Activated CD4-positive, alpha-beta T cell treated with anti-CD3 and anti-CD28 coated beads, Interleukin-2, amount 10 ng/mL, durations not matched to agents 24 days and 14 days (primary cell): ENCODE results near the gene PDXDC1. TPM values are rescaled to one million over a fixed set of nuclear protein-coding genes. Genes with fewer than 3 reads are reported as not detected.
"Not testable (repeated sequence)": the region's sequence is repeated elsewhere in the genome, so short reads cannot be mapped to it uniquely, and the experiment has no call there.

ENCODE experiments used
- DNase-seq: peaks from one replicate; pipeline ENCODE4 v3.0.0; 2022
- H3K27ac Mint-ChIP-seq: one replicate; pipeline ENCODE4 v1.8.0; 2022; ENCODE audit warnings: mild to moderate bottlenecking, mixed read lengths
- H3K27me3 Mint-ChIP-seq: one replicate; pipeline ENCODE4 v1.8.0; 2022; ENCODE audit warnings: mixed read lengths
- H3K36me3 Mint-ChIP-seq: one replicate; pipeline ENCODE4 v1.8.0; 2022; ENCODE audit warnings: low read depth, mild to moderate bottlenecking, mixed read lengths
- H3K4me1 Mint-ChIP-seq: one replicate; pipeline ENCODE4 v1.8.0; 2021; ENCODE audit warnings: mixed read lengths
- H3K4me3 Mint-ChIP-seq: one replicate; pipeline ENCODE4 v1.8.0; 2022; ENCODE audit warnings: mild to moderate bottlenecking, moderate library complexity, mixed read lengths
- H3K9me3 Mint-ChIP-seq: one replicate; pipeline ENCODE4 v1.8.0; 2021; ENCODE audit warnings: mixed read lengths
- intact Hi-C: fragments of 100-400 bp; cut with micrococcal nuclease; formaldehyde crosslinking; loops from one replicate; pipeline ENCODE4 v1.15.1; 2023
- total RNA-seq: library from RNA; stranded (reverse); gene quantifications from 2 replicates; pipeline ENCODE4 v1.2.3, GENCODE V29; 2022

PDXDC1 gene
- total RNA-seq, 1 donor from 2014 or later: 56.1 TPM

- intact Hi-C loops, DNase-seq, H3K4me1 Mint-ChIP-seq, H3K27ac Mint-ChIP-seq, H3K27me3 Mint-ChIP-seq, H3K4me3 Mint-ChIP-seq, H3K9me3 Mint-ChIP-seq: not testable (repeated sequence)
- H3K36me3 Mint-ChIP-seq: peaks cover 52% of the 10 kb centered on the region
These were observed 97.3 kb downstream of the PDXDC1 start for GRCh38 chr16:15071916-15072769.

GRCh38 chr16:15073101-15073500 is 98.3 kb downstream of the PDXDC1 start:
- intact Hi-C loops: no loop called here
- H3K36me3 Mint-ChIP-seq: peaks cover 60% of the 10 kb centered on the region
- no peak overlapping the region for H3K27ac Mint-ChIP-seq
- H3K9me3 Mint-ChIP-seq: no peaks in the 10 kb centered on the region
- H3K4me1 Mint-ChIP-seq: peaks cover 5% of the 10 kb centered on the region
- H3K27me3 Mint-ChIP-seq: no peaks in the 10 kb centered on the region
- DNase-seq: no peak
- H3K4me3 Mint-ChIP-seq: no peak overlapping the region

- H3K4me3 Mint-ChIP-seq, H3K27me3 Mint-ChIP-seq, intact Hi-C loops, H3K4me1 Mint-ChIP-seq, DNase-seq, H3K9me3 Mint-ChIP-seq: not testable (repeated sequence)
- H3K36me3 Mint-ChIP-seq: peaks cover 71% of the 10 kb centered on the region
- peak overlapping the region; percentile 18 for H3K27ac Mint-ChIP-seq
These were observed 101.3 kb downstream of the PDXDC1 start for GRCh38 chr16:15076161-15076560.

DNA sequence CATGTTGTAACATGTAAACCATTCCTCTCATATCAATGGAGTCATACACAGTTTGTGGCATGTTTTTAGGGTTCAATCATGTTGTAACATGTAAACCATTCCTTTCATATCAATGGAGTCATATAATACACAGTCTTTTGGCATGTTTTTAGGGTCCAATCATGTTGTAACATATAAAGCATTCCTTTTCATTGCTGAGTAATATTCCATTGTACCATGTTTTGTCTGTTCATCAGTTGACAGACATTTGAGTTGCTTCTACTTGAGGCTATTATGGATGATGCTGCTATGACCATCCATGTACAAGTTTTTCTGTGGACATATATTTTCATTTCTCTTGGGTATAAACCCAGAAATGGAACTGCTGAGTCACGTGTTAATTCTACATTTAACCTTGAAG is 106.1 kb downstream of the PDXDC1 start:
- H3K27ac Mint-ChIP-seq, intact Hi-C loops, H3K4me3 Mint-ChIP-seq, H3K27me3 Mint-ChIP-seq, H3K4me1 Mint-ChIP-seq, DNase-seq, H3K9me3 Mint-ChIP-seq: not testable (repeated sequence)
- peaks cover 68% of the 10 kb centered on the region for H3K36me3 Mint-ChIP-seq

DNA sequence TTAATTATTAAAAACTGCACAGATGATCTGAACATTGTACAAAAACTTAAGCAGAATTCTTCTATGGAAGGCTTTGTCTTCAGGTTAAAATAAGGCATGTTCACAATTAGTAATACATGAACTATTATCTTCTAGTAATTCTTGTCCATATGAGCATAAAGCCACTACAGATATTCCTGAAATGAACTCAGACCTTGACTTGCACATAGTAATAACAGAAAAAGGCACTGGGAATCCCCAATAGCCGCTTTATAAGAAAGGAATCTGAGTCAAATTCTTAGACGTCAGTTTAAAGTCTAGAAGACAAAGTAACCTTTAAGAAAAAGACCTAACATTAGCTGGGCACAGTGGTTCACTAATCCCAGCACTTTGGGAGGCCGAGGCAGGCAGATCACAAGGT is 108.0 kb downstream of the PDXDC1 start:
- H3K27ac Mint-ChIP-seq, intact Hi-C loops, H3K4me3 Mint-ChIP-seq, DNase-seq, H3K4me1 Mint-ChIP-seq, H3K9me3 Mint-ChIP-seq, H3K27me3 Mint-ChIP-seq: not testable (repeated sequence)
- H3K36me3 Mint-ChIP-seq: peaks cover 58% of the 10 kb centered on the region

DNA sequence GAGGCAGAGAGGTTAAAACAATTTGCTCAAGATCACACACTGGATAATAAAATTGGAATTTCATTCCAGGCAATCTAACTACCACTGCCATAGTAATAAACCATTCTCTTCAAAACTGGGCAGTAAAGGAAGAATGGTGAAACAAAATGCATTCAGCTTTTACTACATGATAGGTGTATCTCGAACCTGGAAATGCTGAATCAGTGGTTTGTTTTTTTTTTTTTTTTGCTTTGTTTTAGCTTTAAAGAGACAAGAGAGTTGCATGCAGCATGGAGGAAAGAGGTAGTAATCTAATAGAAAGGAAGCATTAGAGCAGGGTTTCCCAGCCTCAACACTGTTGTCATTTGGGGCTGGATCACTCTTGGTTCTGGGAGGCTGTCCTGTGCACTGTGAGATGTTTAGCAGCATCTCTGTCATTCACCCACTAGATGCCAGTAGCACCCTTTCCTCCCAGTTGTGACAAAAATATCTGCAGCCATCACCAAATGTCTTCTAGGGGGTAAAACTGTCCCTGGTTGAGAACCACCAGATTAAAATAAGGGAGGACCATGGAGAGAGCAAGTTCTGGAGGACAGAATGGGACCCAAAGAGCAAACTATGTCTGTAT is 115.9 kb downstream of the PDXDC1 start:
- H3K27me3 Mint-ChIP-seq, H3K27ac Mint-ChIP-seq, H3K4me3 Mint-ChIP-seq, intact Hi-C loops, H3K9me3 Mint-ChIP-seq: not testable (repeated sequence)
- Mint-ChIP-seq H3K4me1 (peaks cover 11% of the 10 kb centered on the region), H3K36me3 (peaks cover 32% of the 10 kb centered on the region)
- peak; percentile 55 for DNase-seq

DNA sequence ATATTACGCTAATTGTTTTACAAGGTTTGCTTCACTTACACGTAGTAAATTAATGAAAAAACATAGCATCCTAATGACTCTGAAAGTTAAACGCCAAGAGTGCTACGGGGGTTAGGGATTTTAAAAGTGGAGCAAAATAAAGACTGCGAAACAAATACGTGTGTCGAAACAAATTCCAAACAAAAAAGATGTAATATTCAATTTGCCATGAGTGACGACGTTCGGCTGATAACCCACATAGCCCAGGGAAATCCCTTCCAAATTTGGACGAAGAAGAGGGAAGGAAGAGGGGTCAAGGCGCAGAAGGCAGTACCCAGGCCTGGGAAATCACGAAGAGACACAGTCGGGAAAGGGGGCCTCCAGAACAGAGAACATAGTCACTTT is 118.7 kb downstream of the PDXDC1 start:
- H3K4me3 Mint-ChIP-seq: peak overlapping the region; percentile 96
- H3K27me3 Mint-ChIP-seq, H3K9me3 Mint-ChIP-seq, intact Hi-C loops: not testable (repeated sequence)
- H3K27ac Mint-ChIP-seq: peak overlapping the region; percentile 96
- peaks cover 11% of the 10 kb centered on the region for H3K4me1 Mint-ChIP-seq
- peaks cover 26% of the 10 kb centered on the region for H3K36me3 Mint-ChIP-seq
- peak; percentile 51 for DNase-seq

- intact Hi-C loops, H3K27me3 Mint-ChIP-seq, H3K9me3 Mint-ChIP-seq: not testable (repeated sequence)
- Mint-ChIP-seq H3K4me3 (peak within 1 kb of the TSS; percentile 96), H3K27ac (peak within 1 kb of the TSS; percentile 96), H3K36me3 (peaks cover 22% of the 10 kb centered on the region), H3K4me1 (peaks cover 11% of the 10 kb centered on the region)
- peak; percentile 97 for DNase-seq
These were observed 119.4 kb downstream of the PDXDC1 start, which contains the start of gene RRN3 for GRCh38 chr16:15093955-15094827. TSS of gene RRN3 (minus strand) at chr16:15094272. CDS start at chr16:15094233, 39 bp downstream.

DNA sequence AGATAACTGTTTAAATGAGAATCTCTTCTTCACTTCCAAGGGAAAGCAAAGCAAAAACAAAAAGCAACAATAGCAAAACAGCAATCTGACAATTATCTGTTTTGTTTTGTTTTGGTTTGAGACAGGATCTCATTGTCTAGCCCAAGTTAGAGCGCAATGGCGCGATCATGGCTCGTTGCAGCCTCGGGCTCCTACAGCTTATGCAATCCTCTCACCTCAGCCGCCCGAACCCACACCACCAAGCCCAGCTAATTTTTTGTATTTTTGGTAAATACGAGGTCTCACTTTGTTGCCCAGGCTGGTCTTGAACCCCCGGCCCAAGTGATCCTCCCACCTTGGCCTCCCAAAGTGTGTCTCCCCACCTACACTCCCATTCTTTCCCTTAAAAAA is 121.8 kb downstream of the PDXDC1 start:
- H3K9me3 Mint-ChIP-seq, H3K27me3 Mint-ChIP-seq, H3K27ac Mint-ChIP-seq, H3K4me3 Mint-ChIP-seq, intact Hi-C loops: not testable (repeated sequence)
- DNase-seq: peak; percentile 29
- peaks cover 11% of the 10 kb centered on the region for H3K4me1 Mint-ChIP-seq
- H3K36me3 Mint-ChIP-seq: peaks cover 10% of the 10 kb centered on the region

DNA sequence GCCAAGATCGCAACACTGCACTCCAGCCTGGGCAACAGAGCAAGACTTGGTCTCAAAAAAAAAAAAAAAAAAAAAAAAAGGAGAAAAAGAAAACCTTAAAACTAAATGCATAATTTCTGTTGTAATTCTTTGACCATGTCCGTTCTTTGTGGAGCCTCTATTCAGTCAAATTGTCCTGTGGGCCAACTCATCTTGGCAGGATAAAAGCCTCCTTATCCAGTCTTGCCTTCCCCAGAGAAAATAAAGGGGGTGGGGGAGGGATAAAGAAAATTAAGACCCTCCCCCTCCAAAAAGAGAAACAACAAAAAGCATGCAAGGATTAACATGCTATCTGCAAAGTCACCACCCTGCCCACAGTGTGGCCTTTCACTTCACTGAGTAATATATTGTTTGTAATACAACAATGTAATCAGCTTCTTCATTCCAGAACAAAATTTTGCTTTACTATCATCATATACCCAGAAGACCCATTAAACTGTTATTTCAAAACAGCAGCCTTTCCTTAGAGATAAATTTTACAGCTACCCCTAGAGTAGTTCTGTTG is 124.6 kb downstream of the PDXDC1 start:
- intact Hi-C loops, H3K4me3 Mint-ChIP-seq, DNase-seq, H3K27ac Mint-ChIP-seq, H3K9me3 Mint-ChIP-seq, H3K36me3 Mint-ChIP-seq, H3K27me3 Mint-ChIP-seq, H3K4me1 Mint-ChIP-seq: not testable (repeated sequence)

- H3K27ac Mint-ChIP-seq: not testable (repeated sequence)
These were observed 125.7 kb downstream of the PDXDC1 start for GRCh38 chr16:15100372-15100987.

GRCh38 chr16:15127641-15128425 is 153.0 kb downstream of the PDXDC1 start:
- H3K27me3 Mint-ChIP-seq, H3K36me3 Mint-ChIP-seq, H3K4me3 Mint-ChIP-seq, intact Hi-C loops, H3K9me3 Mint-ChIP-seq, H3K27ac Mint-ChIP-seq, H3K4me1 Mint-ChIP-seq: not testable (repeated sequence)
- peak; percentile 26 for DNase-seq

More at GRCh38 chr16:15100372-15100987, 125.7 kb downstream of the PDXDC1 start:
- intact Hi-C loops, DNase-seq, H3K36me3 Mint-ChIP-seq, H3K4me1 Mint-ChIP-seq, H3K4me3 Mint-ChIP-seq, H3K9me3 Mint-ChIP-seq, H3K27me3 Mint-ChIP-seq: not testable (repeated sequence)
